ENCODE results near the gene DLG2. TPM values are rescaled to one million over a fixed set of nuclear protein-coding genes. Genes with fewer than 3 reads are reported as not detected.
A peak's percentile ranks its signal among the peaks of the same experiment; 100 is the strongest.

DLG2 gene
- total and polyA plus RNA-seq, 2 of the 8 experiments (the other 6 are each of a cell fraction or from before 2014, with no cell fraction given) = 1.7 to 14.3 TPM

DNA sequence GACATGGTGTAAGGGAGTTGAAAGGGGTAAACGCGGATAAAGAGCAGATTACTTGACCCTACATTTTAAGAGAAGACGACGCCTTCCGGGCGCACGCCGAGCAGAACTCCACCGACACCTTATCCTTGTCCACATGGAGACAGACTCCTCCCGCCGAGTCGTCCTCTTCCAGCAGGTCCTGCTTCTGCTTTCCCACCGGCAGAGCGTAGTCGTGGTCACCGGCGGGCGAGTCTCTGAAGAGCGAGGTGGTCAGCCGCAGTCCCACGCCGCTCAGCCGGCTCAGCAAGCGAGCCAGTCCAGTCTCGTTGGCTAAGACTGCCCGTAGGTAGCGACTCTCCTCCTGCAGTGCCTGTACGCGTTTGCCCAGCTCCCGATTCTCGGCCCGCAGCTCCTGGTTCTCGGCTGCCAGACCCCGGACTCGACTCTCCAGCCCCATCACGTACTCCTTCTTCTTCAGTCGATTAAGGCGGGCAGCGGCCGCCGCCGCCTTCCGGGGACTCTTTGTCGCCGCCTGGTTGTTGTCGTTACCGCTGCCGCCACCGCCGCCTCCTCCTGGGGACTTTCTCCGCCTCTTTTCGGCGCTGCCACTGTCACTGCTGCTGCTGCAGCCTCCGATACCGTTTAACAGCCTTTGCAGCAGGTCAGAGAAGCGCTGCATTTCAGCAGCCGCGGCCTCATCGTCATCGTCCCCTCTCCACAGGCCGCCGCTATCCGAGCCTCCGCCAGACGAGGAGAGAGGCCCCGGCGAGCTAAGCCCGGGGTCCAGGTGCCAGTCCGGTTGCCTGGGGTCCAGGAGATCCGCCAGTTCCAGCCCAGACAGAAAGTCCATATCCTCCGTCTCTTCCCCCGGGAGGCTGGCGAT, 36.8 kb upstream of the DLG2 start (continued):
- TF ChIP-seq HDAC2 (IDR thresholded peaks at IDR 0.05; ENCODE audit: borderline replicate concordance in 1 of 2, low read depth in 2 of 2, low read length in 2 of 2) (no peak), NANOG (IDR thresholded peaks at IDR 0.05; ENCODE audit: insufficient read depth, low read depth, low read length, poor library complexity, severe bottlenecking) (no peak), TAF7 (optimal IDR thresholded peaks at IDR 0.05; ENCODE audit: borderline replicate concordance, low read depth, low read length) (no peak), RBBP5 (IDR thresholded peaks at IDR 0.05; ENCODE audit: borderline replicate concordance, low read depth, low read length) (peak; percentile 42; the same call in 1 of the 2 replicates), CBX8 (IDR thresholded peaks at IDR 0.05; ENCODE audit: borderline replicate concordance, low read depth, low read length) (no peak), KDM5A (IDR thresholded peaks at IDR 0.05; ENCODE audit: low read length) (no peak), POU5F1 (IDR thresholded peaks at IDR 0.05; ENCODE audit: low read depth, low read length) (no peak), NRF1 (IDR thresholded peaks at IDR 0.05; ENCODE audit: low read depth, low read length) (no peak), SP4 (IDR thresholded peaks at IDR 0.05; ENCODE audit: low read length) (no peak; the same call in 1 of the 2 replicates), SRF (IDR thresholded peaks at IDR 0.05; ENCODE audit: low read depth, low read length) (no peak), CREB1 (IDR thresholded peaks at IDR 0.05) (peak; percentile 20; the same call in 1 of the 2 replicates), TBP (IDR thresholded peaks at IDR 0.05; ENCODE audit: low read depth, low read length) (no peak; the same call in 1 of the 2 replicates), SP1 (IDR thresholded peaks at IDR 0.05; ENCODE audit: low read depth, low read length) (no peak), SIX5 (IDR thresholded peaks at IDR 0.05; ENCODE audit: low read depth, low read length) (no peak), ATF2 (IDR thresholded peaks at IDR 0.05; ENCODE audit: low read length) (no peak), BACH1 (IDR thresholded peaks at IDR 0.05; ENCODE audit: low read length) (no peak), EP300 (IDR thresholded peaks at IDR 0.05; ENCODE audit: borderline replicate concordance in 1 of 2, low read depth in 2 of 2, low read length in 2 of 2) (no peak), RNF2 (IDR thresholded peaks at IDR 0.05; ENCODE audit: borderline replicate concordance, low read depth, low read length, missing control alignments, poor library complexity, severe bottlenecking) (no peak)
- TF ChIP-seq, protein P1, sequence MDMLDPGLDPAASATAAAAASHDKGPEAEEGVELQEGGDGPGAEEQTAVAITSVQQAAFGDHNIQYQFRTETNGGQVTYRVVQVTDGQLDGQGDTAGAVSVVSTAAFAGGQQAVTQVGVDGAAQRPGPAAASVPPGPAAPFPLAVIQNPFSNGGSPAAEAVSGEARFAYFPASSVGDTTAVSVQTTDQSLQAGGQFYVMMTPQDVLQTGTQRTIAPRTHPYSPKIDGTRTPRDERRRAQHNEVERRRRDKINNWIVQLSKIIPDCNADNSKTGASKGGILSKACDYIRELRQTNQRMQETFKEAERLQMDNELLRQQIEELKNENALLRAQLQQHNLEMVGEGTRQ (IDR thresholded peaks at IDR 0.05; ENCODE audit: low read length) = no peak
- TF ChIP-seq, protein P2, sequence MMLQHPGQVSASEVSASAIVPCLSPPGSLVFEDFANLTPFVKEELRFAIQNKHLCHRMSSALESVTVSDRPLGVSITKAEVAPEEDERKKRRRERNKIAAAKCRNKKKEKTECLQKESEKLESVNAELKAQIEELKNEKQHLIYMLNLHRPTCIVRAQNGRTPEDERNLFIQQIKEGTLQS (IDR thresholded peaks at IDR 0.05; ENCODE audit: insufficient read depth, low read depth, low read length) = no peak
